Kidney (tissue), 14 donors: Measurements from ENCODE around the gene FAM43A. TPM values are rescaled to one million over a fixed set of nuclear protein-coding genes. Genes with fewer than 3 reads are reported as not detected.

Experiments used
- DNase-seq, 5 donors: peaks; one replicate each; pipeline ENCODE4 v3.0.0-alpha.2; 2013 to 2020
- FAIRE-seq: peaks from 2 replicates; lab custom pipeline; 2012; peaks lifted over from hg19 to GRCh38; lab: Jason Lieb, UNC
- H3K27ac ChIP-seq, 2 donors: one replicate each; pipeline ENCODE4 v1.7.0; 2013; ENCODE audit warnings: low read depth in 2 of 2, low read length in 2 of 2, inconsistent platforms in 1 of 2
- H3K27me3 ChIP-seq: one replicate; pipeline ENCODE4 v1.7.1; 2013; ENCODE audit warnings: low read length, inconsistent platforms; ENCODE audit not compliant: control insufficient read depth, insufficient read depth
- H3K36me3 ChIP-seq, 3 donors: one replicate each; pipeline versions ENCODE4 v1.7.0 to v1.7.1; 2013; ENCODE audit warnings: low read length in 3 of 3, control low read depth in 1 of 3, inconsistent platforms in 1 of 3; ENCODE audit not compliant: insufficient read depth in 3 of 3, control insufficient read depth in 2 of 3
- H3K4me1 ChIP-seq, 3 donors: one replicate each; pipeline versions ENCODE4 v1.7.0 to v1.7.1; 2013; ENCODE audit warnings: low read length in 3 of 3, inconsistent platforms in 1 of 3, low read depth in 1 of 3; ENCODE audit not compliant: control insufficient read depth in 2 of 3, insufficient read depth in 2 of 3
- H3K4me3 ChIP-seq, 3 donors: one replicate each; pipeline versions ENCODE4 v1.7.0 to v1.8.1; 2013; ENCODE audit warnings: low read length in 3 of 3, control low read depth in 1 of 3, inconsistent platforms in 1 of 3
- H3K9ac ChIP-seq, 3 donors: one replicate each; pipeline versions ENCODE4 v1.7.0 to v1.7.1; 2013; ENCODE audit warnings: low read length in 3 of 3, control low read depth in 1 of 3, inconsistent platforms in 1 of 3
- H3K9me3 ChIP-seq, 3 donors: one replicate each; pipeline versions ENCODE4 v1.7.0 to v1.7.1; 2013; ENCODE audit warnings: low read length in 3 of 3, control low read depth in 1 of 3, inconsistent platforms in 1 of 3; ENCODE audit not compliant: control insufficient read depth in 2 of 3, insufficient read depth in 1 of 3
- CTCF ChIP-seq: IDR thresholded peaks from 3 replicates; pipeline ENCODE4 v1.5.1; 2012; ENCODE audit warnings: mild to moderate bottlenecking, moderate library complexity, borderline replicate concordance; ENCODE audit not compliant: insufficient read depth; ENCODE audit errors: extremely low read depth
- intact Hi-C: fragments of 100-400 bp; cut with DNase I; formaldehyde crosslinking; loops from one replicate; pipeline ENCODE4 v1.11.1; 2022
- polyA plus RNA-seq: library from polyadenylated mRNA; stranded (reverse); fragments of 350-450 nt; fragmentation: Illumina TruSeq; extraction: RNeasy Lipid Tissue Mini Kit (QIAGEN cat#74804); gene quantifications from one replicate; pipeline ENCODE4 v1.2.3, GENCODE V29; 2014; ENCODE audit warnings: low read depth, low replicate concordance; ENCODE audit not compliant: insufficient read depth
- total RNA-seq: library from RNA; stranded (reverse); fragmentation: NEBNext Ultra II Directional; extraction: Animal tissue kit (Norgen Biotek cat#: 25700); gene quantifications from one replicate; pipeline ENCODE4 v1.2.1, GENCODE V29; 2021
- donor health status: control.
- donor health status: control.
- donor health status: control.
- donor health status: control.
- donor health status: control.
- donor health status: DM: yes; HTN: yes; CAD: no.
- donor health status: Normal renal cell carcinoma (clear cell type).

The FAM43A gene
- total and polyA plus RNA-seq, 2 donors from 2014 or later: 5.0 to 11.4 TPM

GRCh38 chr3:194675081-194675640, 10.5 kb upstream of the FAM43A start:
- Histone ChIP-seq H3K36me3 (no peaks in the 10 kb centered on the region), H3K9me3 (no peaks in the 10 kb centered on the region), H3K27me3 (no peaks in the 10 kb centered on the region), H3K4me3 (no peak overlapping the region), H3K9ac (no peak overlapping the region), H3K4me1 (peaks cover 0 to 11% (median 8%) of the 10 kb centered on the region in 3 donors), H3K27ac (no peak overlapping the region)
- FAIRE-seq (no peak), DNase-seq (no peak)
- TF ChIP-seq CTCF: no peak
- intact Hi-C loops: no loop called here

GRCh38 chr3:194675680-194676079, 10.0 kb upstream of the FAM43A start:
- Histone ChIP-seq H3K9ac (no peak overlapping the region), H3K27me3 (no peaks in the 10 kb centered on the region), H3K27ac (no peak overlapping the region), H3K9me3 (no peaks in the 10 kb centered on the region), H3K4me3 (no peak overlapping the region), H3K36me3 (no peaks in the 10 kb centered on the region), H3K4me1 (peaks cover 0 to 7% (median 7%) of the 10 kb centered on the region in 3 donors)
- TF ChIP-seq CTCF: no peak
- no peak for FAIRE-seq
- no peak for DNase-seq
- intact Hi-C loops: no loop called here

GRCh38 chr3:194676471-194676870, 9.2 kb upstream of the FAM43A start:
- TF ChIP-seq CTCF: no peak

More at GRCh38 chr3:194676471-194676870, 9.2 kb upstream of the FAM43A start:
- H3K4me1 ChIP-seq: no peaks in the 10 kb centered on the region
- no peak overlapping the region for H3K4me3 ChIP-seq
- H3K9me3 ChIP-seq: no peaks in the 10 kb centered on the region
- H3K27me3 ChIP-seq: no peaks in the 10 kb centered on the region
- intact Hi-C loops: no loop called here
- DNase-seq (no peak), FAIRE-seq (no peak)
- H3K36me3 ChIP-seq: no peaks in the 10 kb centered on the region
- H3K27ac ChIP-seq: no peak overlapping the region
- no peak overlapping the region for H3K9ac ChIP-seq
